ENCODE data around the gene IGF2BP3.

The IGF2BP3 gene

GRCh38 chr7:23470330-23471105 lies at the start of gene IGF2BP3 (continued):
- TF ChIP-seq KLF17 (tag by site-specific recombination; IDR thresholded peaks at IDR 0.05) (peak; percentile 92), FEZF1 (tag by site-specific recombination; IDR thresholded peaks at IDR 0.05) (peak; percentile 85), ZNF514 (tag by site-specific recombination; IDR thresholded peaks at IDR 0.05) (no peak), HOXC10 (CRISPR knock-in tag; IDR thresholded peaks at IDR 0.05) (no peak), ZSCAN16 (tag by site-specific recombination; IDR thresholded peaks at IDR 0.05) (no peak; the same call in none of the 2 replicates), ZNF274 (IDR thresholded peaks at IDR 0.05; ENCODE audit: low read length) (no peak), ZNF274 (tag by site-specific recombination; IDR thresholded peaks at IDR 0.05; ENCODE audit: borderline replicate concordance) (no peak), INSM2 (tag by site-specific recombination; IDR thresholded peaks at IDR 0.05) (peak; percentile 94), ZNF112 (tag by site-specific recombination; IDR thresholded peaks at IDR 0.05) (no peak), ZNF10 (tag by site-specific recombination; IDR thresholded peaks at IDR 0.05) (no peak), OVOL3 (tag by site-specific recombination; IDR thresholded peaks at IDR 0.05) (peak; percentile 34; the same call in 1 of the 2 replicates), GLIS2 (tag by site-specific recombination; IDR thresholded peaks at IDR 0.05) (peak; percentile 56), ZEB2 (tag by site-specific recombination; IDR thresholded peaks at IDR 0.05) (peak; percentile 99), REPIN1 (tag by site-specific recombination; IDR thresholded peaks at IDR 0.05; ENCODE audit: low read depth) (no peak), ZNF488 (tag by site-specific recombination; IDR thresholded peaks at IDR 0.05) (no peak), ZNF670 (tag by site-specific recombination; IDR thresholded peaks at IDR 0.05; ENCODE audit: low read depth) (no peak), ZNF561 (tag by site-specific recombination; IDR thresholded peaks at IDR 0.05; ENCODE audit: borderline replicate concordance) (no peak; the same call in 1 of the 2 replicates), ZNF391 (tag by site-specific recombination; IDR thresholded peaks at IDR 0.05; ENCODE audit: borderline replicate concordance, low read depth) (peak; percentile 89; the same call in 1 of the 2 replicates), ZNF777 (tag by site-specific recombination; IDR thresholded peaks at IDR 0.05; ENCODE audit: borderline replicate concordance) (no peak), ZNF585B (tag by site-specific recombination; IDR thresholded peaks at IDR 0.05) (no peak), YY2 (tag by site-specific recombination; IDR thresholded peaks at IDR 0.05) (no peak), PRDM1 (tag by site-specific recombination; IDR thresholded peaks at IDR 0.05) (peak; percentile 81), KLF10 (tag by site-specific recombination; IDR thresholded peaks at IDR 0.05) (peak; percentile 85), ZNF138 (tag by site-specific recombination; IDR thresholded peaks at IDR 0.05; ENCODE audit: borderline replicate concordance) (no peak), KLF7 (tag by site-specific recombination; IDR thresholded peaks at IDR 0.05; ENCODE audit: borderline replicate concordance) (peak; percentile 92), ZNF394 (tag by site-specific recombination; IDR thresholded peaks at IDR 0.05; ENCODE audit: borderline replicate concordance) (peak; percentile 46; the same call in 1 of the 2 replicates), RBAK (tag by site-specific recombination; IDR thresholded peaks at IDR 0.05) (no peak), ZNF701 (tag by site-specific recombination; IDR thresholded peaks at IDR 0.05) (no peak), ZNF560 (tag by site-specific recombination; IDR thresholded peaks at IDR 0.05; ENCODE audit: borderline replicate concordance) (no peak), GLI2 (tag by site-specific recombination; IDR thresholded peaks at IDR 0.05; ENCODE audit: borderline replicate concordance, low read depth) (no peak), ZIC2 (tag by site-specific recombination; IDR thresholded peaks at IDR 0.05) (peak; percentile 55), ZNF169 (tag by site-specific recombination; IDR thresholded peaks at IDR 0.05) (no peak), ZNF16 (tag by site-specific recombination; IDR thresholded peaks at IDR 0.05; ENCODE audit: low read depth) (no peak), TRIM28 (IDR thresholded peaks at IDR 0.05; ENCODE audit: borderline replicate concordance, low read length) (peak; percentile 85; the same call in 1 of the 2 replicates), ZNF248 (tag by site-specific recombination; IDR thresholded peaks at IDR 0.05) (no peak), ZNF776 (tag by site-specific recombination; IDR thresholded peaks at IDR 0.05; ENCODE audit: borderline replicate concordance) (no peak), ZNF747 (tag by site-specific recombination; IDR thresholded peaks at IDR 0.05) (no peak)
- TF ChIP-seq, protein P1, sequence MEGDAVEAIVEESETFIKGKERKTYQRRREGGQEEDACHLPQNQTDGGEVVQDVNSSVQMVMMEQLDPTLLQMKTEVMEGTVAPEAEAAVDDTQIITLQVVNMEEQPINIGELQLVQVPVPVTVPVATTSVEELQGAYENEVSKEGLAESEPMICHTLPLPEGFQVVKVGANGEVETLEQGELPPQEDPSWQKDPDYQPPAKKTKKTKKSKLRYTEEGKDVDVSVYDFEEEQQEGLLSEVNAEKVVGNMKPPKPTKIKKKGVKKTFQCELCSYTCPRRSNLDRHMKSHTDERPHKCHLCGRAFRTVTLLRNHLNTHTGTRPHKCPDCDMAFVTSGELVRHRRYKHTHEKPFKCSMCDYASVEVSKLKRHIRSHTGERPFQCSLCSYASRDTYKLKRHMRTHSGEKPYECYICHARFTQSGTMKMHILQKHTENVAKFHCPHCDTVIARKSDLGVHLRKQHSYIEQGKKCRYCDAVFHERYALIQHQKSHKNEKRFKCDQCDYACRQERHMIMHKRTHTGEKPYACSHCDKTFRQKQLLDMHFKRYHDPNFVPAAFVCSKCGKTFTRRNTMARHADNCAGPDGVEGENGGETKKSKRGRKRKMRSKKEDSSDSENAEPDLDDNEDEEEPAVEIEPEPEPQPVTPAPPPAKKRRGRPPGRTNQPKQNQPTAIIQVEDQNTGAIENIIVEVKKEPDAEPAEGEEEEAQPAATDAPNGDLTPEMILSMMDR (tag by site-specific recombination; IDR thresholded peaks at IDR 0.05) = peak; percentile 48; the same call in 1 of the 2 replicates

Measured in HEK293 (cell line).